Epithelial cell of proximal tubule (primary cell): Measurements from ENCODE around the gene SCTR. TPM values are rescaled to one million over a fixed set of nuclear protein-coding genes. Genes with fewer than 3 reads are reported as not detected.

ENCODE experiments used
- DNase-seq: peaks from one replicate; pipeline ENCODE4 v3.0.0-alpha.2; 2011; ENCODE audit warnings: low read depth
- H3K4me3 ChIP-seq: 2 replicates; pipeline ENCODE4 v1.5.1; 2011; ENCODE audit warnings: low read depth, mild to moderate bottlenecking, low read length
- total RNA-seq: library from RNA; depleted of rRNA; stranded (reverse); fragments of >200 nt; gene quantifications from 2 replicates; pipeline ENCODE4 v1.2.3, GENCODE V29; 2015
- TF ChIP-seq, protein P1 (sequence below): conservative IDR thresholded peaks from 2 replicates; pipeline ENCODE4 v1.5.1; 2012; ENCODE audit warnings: low read depth, mild to moderate bottlenecking, low read length

Gene SCTR
- total RNA-seq, 1 donor from 2014 or later, result not detected

DNA sequence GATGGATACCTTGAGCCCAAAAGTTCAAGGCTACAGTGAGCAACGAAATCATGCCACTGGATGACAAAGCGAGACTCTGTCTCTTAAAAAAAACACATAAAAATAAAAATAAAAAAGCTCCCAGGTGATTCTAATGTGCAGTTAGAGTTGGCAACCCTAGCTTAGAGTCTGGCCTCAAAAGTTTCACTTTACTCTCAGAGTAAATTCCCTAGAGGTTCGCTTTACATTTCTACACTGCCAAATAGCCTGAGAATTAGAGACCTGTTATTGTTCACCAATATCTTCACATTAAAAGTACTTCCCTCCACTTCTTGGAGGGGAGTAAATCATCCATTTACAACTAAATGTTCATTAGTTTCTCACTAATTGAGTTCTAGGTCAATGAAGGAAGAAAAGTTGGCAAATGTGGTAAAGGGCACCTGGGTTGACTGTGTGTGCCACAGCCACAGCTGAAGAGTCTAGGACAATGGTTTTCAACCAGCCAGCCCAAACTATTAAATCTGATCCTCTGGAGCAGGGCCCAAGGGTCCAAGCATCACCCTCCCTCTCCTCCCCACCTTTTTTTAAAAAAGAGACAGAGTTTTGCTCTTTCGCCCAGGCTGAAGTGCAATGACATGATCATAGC, 107.9 kb downstream of the SCTR start:
- no peak overlapping the region for H3K4me3 ChIP-seq
- TF ChIP-seq, protein P1, sequence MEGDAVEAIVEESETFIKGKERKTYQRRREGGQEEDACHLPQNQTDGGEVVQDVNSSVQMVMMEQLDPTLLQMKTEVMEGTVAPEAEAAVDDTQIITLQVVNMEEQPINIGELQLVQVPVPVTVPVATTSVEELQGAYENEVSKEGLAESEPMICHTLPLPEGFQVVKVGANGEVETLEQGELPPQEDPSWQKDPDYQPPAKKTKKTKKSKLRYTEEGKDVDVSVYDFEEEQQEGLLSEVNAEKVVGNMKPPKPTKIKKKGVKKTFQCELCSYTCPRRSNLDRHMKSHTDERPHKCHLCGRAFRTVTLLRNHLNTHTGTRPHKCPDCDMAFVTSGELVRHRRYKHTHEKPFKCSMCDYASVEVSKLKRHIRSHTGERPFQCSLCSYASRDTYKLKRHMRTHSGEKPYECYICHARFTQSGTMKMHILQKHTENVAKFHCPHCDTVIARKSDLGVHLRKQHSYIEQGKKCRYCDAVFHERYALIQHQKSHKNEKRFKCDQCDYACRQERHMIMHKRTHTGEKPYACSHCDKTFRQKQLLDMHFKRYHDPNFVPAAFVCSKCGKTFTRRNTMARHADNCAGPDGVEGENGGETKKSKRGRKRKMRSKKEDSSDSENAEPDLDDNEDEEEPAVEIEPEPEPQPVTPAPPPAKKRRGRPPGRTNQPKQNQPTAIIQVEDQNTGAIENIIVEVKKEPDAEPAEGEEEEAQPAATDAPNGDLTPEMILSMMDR, result no peak
- no peak for DNase-seq

DNA sequence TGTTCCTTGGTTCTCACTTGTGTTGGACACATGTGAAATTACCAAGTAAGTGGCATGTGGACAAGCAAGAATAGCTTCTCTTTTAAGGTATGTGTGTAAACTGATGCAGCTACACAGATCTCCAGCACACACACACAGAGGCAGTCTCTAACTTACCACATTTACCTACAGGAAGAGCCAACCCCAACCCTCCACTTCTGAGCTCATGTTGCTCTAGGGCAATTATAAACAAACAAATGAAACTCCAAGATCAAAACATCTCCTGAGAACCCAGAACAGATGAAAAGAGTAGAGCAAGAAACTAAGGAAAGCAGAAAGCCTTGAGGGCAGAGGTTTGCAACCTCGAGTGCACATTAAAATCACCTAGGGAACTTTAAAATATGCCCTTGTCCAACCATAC, 108.7 kb downstream of the SCTR start:
- DNase-seq, result no peak
- TF ChIP-seq, protein P1, result no peak
- H3K4me3 ChIP-seq, result no peak overlapping the region

DNA sequence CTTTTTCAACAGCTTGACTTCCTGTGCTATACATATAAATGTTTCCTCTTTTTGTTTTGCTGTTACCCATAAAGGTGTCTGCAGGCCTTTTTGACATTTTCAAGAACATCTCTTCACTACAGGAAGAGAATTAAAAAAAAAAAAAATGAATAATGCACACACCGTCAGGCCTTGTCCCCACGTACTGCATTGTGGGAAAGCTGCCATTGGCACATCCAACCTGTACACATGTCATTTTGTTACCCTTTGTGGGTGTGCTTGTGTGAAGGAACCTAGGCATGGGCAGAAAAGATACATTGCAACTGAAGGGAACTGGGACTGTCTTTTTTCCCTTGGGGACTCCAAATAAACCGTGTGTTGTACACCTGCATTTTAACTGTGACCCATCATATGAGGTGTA, 109.4 kb downstream of the SCTR start:
- no peak overlapping the region for H3K4me3 ChIP-seq
- TF ChIP-seq, protein P1, result no peak
- no peak for DNase-seq

DNA sequence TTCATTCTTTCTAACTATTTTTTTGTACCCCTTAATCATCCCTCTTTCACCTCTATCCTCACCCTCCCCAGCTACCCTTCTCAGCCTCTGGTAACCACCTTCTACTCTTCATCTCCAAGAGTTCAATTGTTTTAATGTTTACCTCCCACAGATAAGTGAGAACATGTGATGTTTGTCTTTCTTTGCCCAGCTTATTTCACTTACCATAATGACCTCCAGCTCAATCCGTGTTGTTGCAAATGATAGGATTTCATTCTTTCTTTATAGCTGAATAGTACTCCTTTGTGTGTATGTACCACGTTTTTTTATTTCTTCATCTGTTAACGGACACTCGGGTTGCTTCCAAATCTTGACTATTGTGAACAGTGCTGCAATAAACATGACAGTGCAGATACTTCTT, 114.8 kb downstream of the SCTR start:
- DNase-seq, result no peak
- TF ChIP-seq, protein P1, result no peak
- H3K4me3 ChIP-seq, result no peak overlapping the region

DNA sequence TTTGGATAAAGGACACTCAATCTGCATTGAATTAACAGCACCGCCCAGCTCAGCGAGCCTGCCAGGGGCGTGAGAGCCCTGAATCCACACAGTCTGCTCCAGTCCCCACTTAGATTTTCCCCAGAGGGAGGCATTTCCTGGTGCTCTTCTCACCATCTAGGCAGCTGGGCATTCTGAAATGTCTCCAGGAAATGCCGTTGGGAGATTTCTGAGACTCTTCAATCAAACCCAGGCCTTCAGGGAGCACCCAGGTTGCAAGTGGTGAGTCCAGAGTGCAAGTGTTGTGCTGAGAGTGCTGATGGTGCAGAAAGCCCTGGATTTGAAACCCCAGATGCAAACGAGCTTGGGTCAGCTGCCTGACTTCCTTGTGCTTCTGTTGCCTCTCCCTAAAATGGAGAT, 116.1 kb downstream of the SCTR start:
- TF ChIP-seq, protein P1, result no peak

DNA sequence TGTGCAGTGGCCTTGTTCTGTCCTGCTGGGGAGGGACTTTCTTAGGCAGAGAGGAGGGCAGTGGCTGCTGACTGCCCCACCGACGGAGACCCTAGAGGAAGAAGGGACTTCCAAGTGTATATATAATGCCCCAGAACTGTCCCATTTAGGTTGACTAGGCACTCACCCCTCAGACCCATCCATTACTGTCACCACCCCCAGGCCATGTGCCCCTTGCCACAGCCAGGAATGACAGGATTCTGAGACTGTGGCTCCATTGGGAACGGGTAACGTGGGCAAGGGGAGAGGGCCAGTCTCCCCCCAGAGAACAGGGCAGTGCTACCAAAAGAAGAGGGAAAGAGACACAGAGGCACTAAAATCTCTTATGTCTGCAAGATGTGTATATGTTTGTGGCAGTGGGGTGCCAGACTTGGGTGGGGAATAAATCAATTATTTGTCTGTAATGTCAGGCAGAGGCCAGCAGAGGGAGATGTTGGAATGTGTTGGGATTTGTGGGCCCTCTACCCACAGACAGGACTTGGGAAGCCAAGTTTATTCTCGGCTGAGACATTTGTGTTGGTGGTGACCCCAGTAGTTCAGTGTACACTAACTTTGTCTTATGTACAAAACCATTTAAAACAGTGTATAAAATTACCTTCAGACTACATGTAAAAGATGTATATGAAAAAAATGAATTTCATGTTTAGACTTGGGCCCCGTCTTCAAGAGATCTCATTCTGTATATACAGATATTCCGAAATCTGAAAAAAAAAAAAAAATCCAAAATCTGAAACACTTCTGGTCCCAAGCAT, 116.7 kb downstream of the SCTR start:
- no peak for DNase-seq
- no peak overlapping the region for H3K4me3 ChIP-seq
- TF ChIP-seq, protein P1, result peak; percentile 80

More for the DNA sequence above, 116.1 kb downstream of the SCTR start:
- DNase-seq, result no peak
- H3K4me3 ChIP-seq, result no peak overlapping the region
